HUES64 (cell line): ENCODE results near the gene DPRX.
"Not testable (repeated sequence)": the region's sequence is repeated elsewhere in the genome, so short reads cannot be mapped to it uniquely, and the experiment has no call there.

ENCODE experiments used
- H3K27ac ChIP-seq: 2 replicates; pipeline ENCODE4 v1.7.0; 2013; ENCODE audit warnings: low read depth, low read length, inconsistent platforms
- H3K27me3 ChIP-seq: 2 replicates; pipeline ENCODE4 v1.6.1; 2013; ENCODE audit warnings: mild to moderate bottlenecking, low read length; ENCODE audit not compliant: insufficient read depth
- H3K36me3 ChIP-seq: 2 replicates; pipeline ENCODE4 v1.6.1; 2013; ENCODE audit warnings: mild to moderate bottlenecking, low read length; ENCODE audit not compliant: insufficient read depth
- H3K4me1 ChIP-seq: 2 replicates; pipeline ENCODE4 v1.6.1; 2013; ENCODE audit warnings: mild to moderate bottlenecking, low read length, moderate library complexity; ENCODE audit not compliant: insufficient read depth
- H3K4me3 ChIP-seq: 2 replicates; pipeline ENCODE4 v1.5.1; 2013; ENCODE audit warnings: mild to moderate bottlenecking, low read length, moderate library complexity
- H3K9ac ChIP-seq: 2 replicates; pipeline ENCODE4 v1.6.1; 2013; ENCODE audit warnings: mild to moderate bottlenecking, low read depth, low read length
- H3K9me3 ChIP-seq: 2 replicates; pipeline ENCODE4 v1.6.1; 2013; ENCODE audit warnings: low read depth, low read length; ENCODE audit not compliant: insufficient read depth
- WGBS: fragments of 150-250, 120-280 bp; methylation state at CpG from one replicate; pipeline ENCODE4 v1.1.7; 2013; ENCODE audit warnings: missing lambda C conversion rate; 5-methylcytosine and 5-hydroxymethylcytosine counted together

DPRX gene

DNA sequence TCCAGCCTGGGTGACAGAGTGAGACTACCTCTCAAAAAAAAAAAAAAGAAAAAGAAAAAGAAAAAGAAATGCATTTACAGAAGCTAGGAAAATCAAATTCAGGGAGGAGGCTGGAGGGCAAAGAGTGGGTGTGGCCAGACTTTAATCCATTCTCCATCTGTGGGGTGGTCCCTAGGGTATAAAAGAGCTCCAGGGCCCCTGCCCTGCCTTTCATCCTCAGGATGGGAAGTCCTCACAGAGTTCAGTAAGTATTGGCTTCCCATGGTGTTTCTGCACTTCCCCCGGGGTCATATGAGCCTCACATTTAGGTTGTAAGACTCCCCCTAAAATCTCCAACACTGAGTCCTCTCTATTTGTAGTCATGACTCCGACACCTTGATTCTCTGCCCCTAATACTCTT is 33.0 kb downstream of the DPRX start:
- 56% methylated on average over 2 of the region's 2 CpGs for WGBS
- Histone ChIP-seq H3K27ac (no peak overlapping the region), H3K9ac (no peak overlapping the region), H3K9me3 (no peaks in the 10 kb centered on the region), H3K4me1 (peaks cover 32% of the 10 kb centered on the region), H3K27me3 (no peaks in the 10 kb centered on the region), H3K36me3 (no peaks in the 10 kb centered on the region), H3K4me3 (no peak overlapping the region)

DNA sequence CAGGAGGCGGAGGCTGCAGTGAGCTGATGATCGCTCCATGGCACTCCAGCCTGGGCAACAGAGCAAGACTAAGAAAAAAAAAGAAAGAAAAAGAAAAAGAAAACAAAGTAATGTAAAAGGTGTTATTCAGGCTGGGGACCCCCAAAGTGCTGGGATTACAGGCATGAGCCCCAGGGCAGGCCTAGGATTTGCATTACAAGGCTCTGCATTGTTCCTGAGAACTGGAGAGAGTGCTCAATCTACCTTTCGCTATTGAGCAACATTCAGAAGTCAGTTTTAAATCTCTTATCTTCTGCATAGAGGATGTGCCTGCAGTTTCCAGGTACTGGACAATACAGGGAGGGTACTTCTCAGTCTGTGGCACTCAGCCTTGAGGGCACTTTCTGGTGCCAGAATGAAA is 34.5 kb downstream of the DPRX start:
- 72% methylated on average over 3 of the region's 3 CpGs for WGBS
- not testable (repeated sequence) for H3K9ac ChIP-seq, H3K4me3 ChIP-seq, H3K27me3 ChIP-seq, H3K9me3 ChIP-seq, H3K36me3 ChIP-seq, H3K27ac ChIP-seq
- H3K4me1 ChIP-seq: peaks cover 16% of the 10 kb centered on the region

DNA sequence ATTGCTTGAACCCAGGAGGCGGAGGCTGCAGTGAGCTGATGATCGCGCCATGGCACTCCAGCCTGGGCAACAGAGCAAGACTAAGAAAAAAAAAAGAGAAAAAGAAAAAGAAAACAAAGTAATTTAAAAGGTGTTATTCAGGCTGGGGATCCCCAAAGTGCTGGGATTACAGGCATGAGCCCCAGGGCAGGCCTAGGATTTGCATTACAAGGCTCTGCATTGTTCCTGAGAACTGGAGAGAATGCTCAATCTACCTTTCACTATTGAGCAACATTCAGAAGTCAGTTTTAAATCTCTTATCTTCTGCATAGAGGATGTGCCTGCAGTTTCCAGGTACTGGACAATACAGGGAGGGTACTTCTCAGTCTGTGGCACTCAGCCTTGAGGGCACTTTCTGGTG is 37.0 kb downstream of the DPRX start:
- not testable (repeated sequence) for H3K9ac ChIP-seq, H3K27ac ChIP-seq, H3K4me1 ChIP-seq, H3K4me3 ChIP-seq, H3K27me3 ChIP-seq, H3K36me3 ChIP-seq, H3K9me3 ChIP-seq
- 83% methylated on average over 3 of the region's 3 CpGs for WGBS

DNA sequence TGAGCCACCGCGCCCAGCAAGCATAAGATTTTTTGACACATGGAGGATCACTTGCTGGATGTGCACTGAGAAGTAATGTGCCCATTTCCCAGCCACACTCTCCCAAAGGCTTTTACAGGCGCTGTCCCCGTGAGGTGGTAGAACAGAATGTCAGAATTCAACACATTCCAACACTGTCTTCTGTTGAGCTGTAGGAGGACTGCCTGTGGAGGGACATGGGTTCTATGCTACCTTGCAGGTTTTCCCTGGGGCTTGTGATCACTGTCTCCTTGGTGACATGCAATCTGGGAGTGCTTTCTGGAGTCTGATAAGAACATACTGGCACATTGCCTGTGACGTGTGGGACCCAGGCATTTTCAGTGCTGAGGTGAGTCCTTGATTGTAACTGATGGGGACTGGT is 38.5 kb downstream of the DPRX start:
- no peak overlapping the region for H3K27ac ChIP-seq
- no peaks in the 10 kb centered on the region for H3K9me3 ChIP-seq
- peaks cover 9% of the 10 kb centered on the region for H3K4me1 ChIP-seq
- no peak overlapping the region for H3K9ac ChIP-seq
- H3K36me3 ChIP-seq: no peaks in the 10 kb centered on the region
- WGBS: 96% methylated on average over 3 of the region's 5 CpGs
- H3K4me3 ChIP-seq: no peak overlapping the region
- H3K27me3 ChIP-seq: no peaks in the 10 kb centered on the region

DNA sequence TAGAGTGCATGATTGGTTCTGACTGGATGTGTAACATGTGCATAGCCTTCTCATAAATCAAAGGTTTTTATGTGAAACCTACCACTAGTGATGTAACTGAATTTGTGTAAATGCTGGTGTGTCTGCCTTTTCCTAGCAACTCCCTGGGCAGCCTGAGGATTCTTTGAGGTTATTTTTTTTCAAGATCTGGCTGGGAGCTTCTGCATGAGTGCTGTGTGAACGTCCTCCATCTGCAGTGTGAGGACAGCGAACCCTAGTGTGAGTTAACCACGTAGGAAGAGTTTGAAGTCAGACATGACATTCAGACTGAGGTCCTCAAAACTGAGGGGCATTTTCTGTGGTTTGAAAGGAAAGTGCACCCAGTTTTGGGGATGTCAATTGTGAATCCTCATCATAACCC is 39.9 kb downstream of the DPRX start:
- WGBS: 73% methylated on average over 3 of the region's 3 CpGs
- Histone ChIP-seq H3K27ac (no peak overlapping the region), H3K9ac (no peak overlapping the region), H3K27me3 (no peaks in the 10 kb centered on the region), H3K4me3 (no peak overlapping the region), H3K4me1 (peaks cover 7% of the 10 kb centered on the region), H3K36me3 (peaks cover 4% of the 10 kb centered on the region; the same call in 1 of the 2 replicates), H3K9me3 (no peaks in the 10 kb centered on the region)
